Mucosa of rectum (tissue), 2 donors: ENCODE data around the gene TTYH2.

Source experiments
- H3K27ac ChIP-seq, 2 donors: one replicate each; pipeline ENCODE4 v1.7.0; 2013; ENCODE audit warnings: inconsistent platforms in 2 of 2, low read depth in 2 of 2, low read length in 2 of 2
- H3K27me3 ChIP-seq, 2 donors: one replicate each; pipeline ENCODE4 v1.7.0; 2013; ENCODE audit warnings: low read length in 2 of 2; ENCODE audit not compliant: control insufficient read depth in 2 of 2, insufficient read depth in 2 of 2
- H3K36me3 ChIP-seq, 2 donors: one replicate each; pipeline ENCODE4 v1.7.0; 2013; ENCODE audit warnings: low read length in 2 of 2; ENCODE audit not compliant: control insufficient read depth in 2 of 2, insufficient read depth in 2 of 2
- H3K4me1 ChIP-seq, 2 donors: one replicate each; pipeline ENCODE4 v1.7.0; 2013; ENCODE audit warnings: low read length in 2 of 2, mild to moderate bottlenecking in 1 of 2; ENCODE audit not compliant: control insufficient read depth in 2 of 2, insufficient read depth in 2 of 2
- H3K4me3 ChIP-seq, 2 donors: one replicate each; pipeline ENCODE4 v1.7.0; 2013; ENCODE audit warnings: low read length in 2 of 2
- H3K9ac ChIP-seq, 2 donors: one replicate each; pipeline ENCODE4 v1.7.0; 2013; ENCODE audit warnings: low read length in 2 of 2, low read depth in 1 of 2, mild to moderate bottlenecking in 1 of 2
- H3K9me3 ChIP-seq, 2 donors: one replicate each; pipeline ENCODE4 v1.7.0; 2013; ENCODE audit warnings: low read length in 2 of 2; ENCODE audit not compliant: control insufficient read depth in 2 of 2
- donor health status: healthy.
- donor health status: Normal muscosa, but diverticular disease.

The TTYH2 gene

GRCh38 chr17:74220946-74221818, 7.8 kb downstream of the TTYH2 start:
- Histone ChIP-seq H3K4me3 (no peak overlapping the region), H3K36me3 (no peaks in the 10 kb centered on the region), H3K27ac (no peak overlapping the region), H3K9me3 (no peaks in the 10 kb centered on the region), H3K9ac (no peak overlapping the region), H3K4me1 (no peaks in the 10 kb centered on the region), H3K27me3 (no peaks in the 10 kb centered on the region)

GRCh38 chr17:74222399-74222798, 9.0 kb downstream of the TTYH2 start:
- H3K9ac ChIP-seq: no peak overlapping the region
- H3K4me1 ChIP-seq: no peaks in the 10 kb centered on the region
- no peak overlapping the region for H3K27ac ChIP-seq
- no peak overlapping the region for H3K4me3 ChIP-seq
- no peaks in the 10 kb centered on the region for H3K36me3 ChIP-seq
- H3K27me3 ChIP-seq: no peaks in the 10 kb centered on the region
- H3K9me3 ChIP-seq: no peaks in the 10 kb centered on the region

DNA sequence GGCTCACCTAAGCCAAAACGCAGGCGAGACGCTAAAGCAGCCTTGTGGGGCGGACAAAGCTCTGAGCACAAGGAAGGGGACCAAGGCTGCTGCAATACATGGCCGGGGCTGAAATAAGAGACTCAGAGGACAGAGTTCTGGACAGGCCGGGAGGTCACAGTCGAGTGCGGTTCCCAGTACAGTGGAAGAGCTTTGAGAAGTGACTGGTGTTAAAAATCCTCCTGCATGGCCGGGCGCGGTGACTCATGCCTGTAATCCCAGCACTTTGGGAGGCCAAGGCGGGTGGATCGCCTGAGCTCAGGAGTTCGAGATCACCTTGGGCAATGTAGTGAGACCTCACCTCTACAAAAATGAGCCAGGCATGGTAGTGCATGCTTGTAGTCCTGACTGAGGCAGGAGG, 10.5 kb downstream of the TTYH2 start:
- H3K36me3 ChIP-seq: no peaks in the 10 kb centered on the region
- no peaks in the 10 kb centered on the region for H3K9me3 ChIP-seq
- no peak overlapping the region for H3K9ac ChIP-seq
- no peaks in the 10 kb centered on the region for H3K27me3 ChIP-seq
- H3K4me3 ChIP-seq: no peak overlapping the region
- H3K4me1 ChIP-seq: no peaks in the 10 kb centered on the region
- no peak overlapping the region for H3K27ac ChIP-seq

GRCh38 chr17:74224959-74225725, 11.8 kb downstream of the TTYH2 start:
- no peak overlapping the region for H3K4me3 ChIP-seq
- H3K9me3 ChIP-seq: no peaks in the 10 kb centered on the region
- no peak overlapping the region for H3K27ac ChIP-seq
- no peaks in the 10 kb centered on the region for H3K27me3 ChIP-seq
- H3K4me1 ChIP-seq: no peaks in the 10 kb centered on the region
- H3K36me3 ChIP-seq: no peaks in the 10 kb centered on the region
- no peak overlapping the region for H3K9ac ChIP-seq

DNA sequence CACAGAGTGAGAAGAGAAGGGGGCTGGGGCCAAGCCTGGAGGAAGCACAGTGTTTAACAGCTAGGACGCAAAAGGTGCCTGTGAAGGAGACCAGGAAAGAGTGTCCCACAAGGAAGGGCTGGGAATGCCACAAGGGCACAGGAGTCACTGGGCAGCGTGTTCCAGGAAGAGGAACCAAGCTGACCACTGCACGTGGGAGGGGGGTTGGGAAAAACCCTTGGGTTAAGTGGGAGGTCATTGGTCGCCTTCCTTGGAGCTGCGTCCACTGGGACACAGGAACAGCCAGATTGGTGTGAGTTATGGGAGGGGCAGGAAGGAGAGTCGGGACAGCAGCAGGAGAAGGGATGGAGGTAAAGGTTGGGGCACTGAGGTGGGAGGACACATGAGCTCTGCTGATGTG, 12.9 kb downstream of the TTYH2 start:
- no peak overlapping the region for H3K9ac ChIP-seq
- H3K4me1 ChIP-seq: no peaks in the 10 kb centered on the region
- no peak overlapping the region for H3K4me3 ChIP-seq
- H3K36me3 ChIP-seq: no peaks in the 10 kb centered on the region
- no peaks in the 10 kb centered on the region for H3K27me3 ChIP-seq
- no peak overlapping the region for H3K27ac ChIP-seq
- H3K9me3 ChIP-seq: no peaks in the 10 kb centered on the region

- no peaks in the 10 kb centered on the region for H3K36me3 ChIP-seq
- H3K9ac ChIP-seq: no peak overlapping the region
Observed at GRCh38 chr17:74227271-74228080, 14.1 kb downstream of the TTYH2 start.

DNA sequence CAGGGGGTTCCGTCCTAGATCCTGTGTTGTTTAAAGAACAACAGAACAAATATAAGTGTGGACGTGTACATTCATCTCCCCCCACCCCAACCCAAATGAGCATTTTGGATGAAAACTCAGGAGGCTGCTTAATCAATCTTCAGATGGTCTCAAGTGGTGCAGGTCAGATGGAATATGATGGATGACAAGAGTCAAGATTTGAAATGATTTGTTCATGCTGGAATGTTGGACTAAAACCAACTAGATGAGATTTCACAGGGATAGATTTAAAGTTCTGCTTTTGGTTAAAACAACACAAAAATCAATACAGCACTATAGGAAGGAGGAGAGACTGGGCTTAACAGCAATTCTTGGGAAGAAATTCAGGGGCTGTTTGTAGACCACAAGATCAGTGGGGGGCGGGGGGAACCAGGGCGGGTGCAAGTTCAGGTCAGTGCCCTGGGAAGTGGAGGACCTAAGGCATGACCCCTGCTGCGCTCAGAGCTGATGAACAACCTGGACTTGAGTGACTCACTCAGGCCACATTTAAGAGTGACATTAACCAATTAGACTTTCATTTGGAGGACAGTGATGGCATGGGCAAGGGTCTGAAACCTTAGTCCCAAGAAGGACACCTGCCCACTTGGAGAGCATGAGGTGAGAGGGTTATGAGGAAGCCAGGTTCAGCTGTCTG, 15.1 kb downstream of the TTYH2 start:
- Histone ChIP-seq H3K27ac (no peak overlapping the region), H3K27me3 (no peaks in the 10 kb centered on the region), H3K4me3 (no peak overlapping the region), H3K9ac (no peak overlapping the region), H3K36me3 (no peaks in the 10 kb centered on the region), H3K4me1 (no peaks in the 10 kb centered on the region), H3K9me3 (no peaks in the 10 kb centered on the region)

More at GRCh38 chr17:74227271-74228080, 14.1 kb downstream of the TTYH2 start:
- H3K9me3 ChIP-seq: no peaks in the 10 kb centered on the region
- no peak overlapping the region for H3K27ac ChIP-seq
- no peaks in the 10 kb centered on the region for H3K4me1 ChIP-seq
- H3K27me3 ChIP-seq: no peaks in the 10 kb centered on the region
- no peak overlapping the region for H3K4me3 ChIP-seq

GRCh38 chr17:74230896-74231295, 17.5 kb downstream of the TTYH2 start:
- no peaks in the 10 kb centered on the region for H3K4me1 ChIP-seq
- no peak overlapping the region for H3K27ac ChIP-seq
- no peak overlapping the region for H3K4me3 ChIP-seq
- no peaks in the 10 kb centered on the region for H3K9me3 ChIP-seq
- no peak overlapping the region for H3K9ac ChIP-seq
- H3K27me3 ChIP-seq: no peaks in the 10 kb centered on the region
- no peaks in the 10 kb centered on the region for H3K36me3 ChIP-seq

- Histone ChIP-seq H3K27me3 (no peaks in the 10 kb centered on the region), H3K9me3 (no peaks in the 10 kb centered on the region), H3K4me1 (no peaks in the 10 kb centered on the region), H3K36me3 (no peaks in the 10 kb centered on the region), H3K9ac (no peak overlapping the region), H3K27ac (no peak overlapping the region), H3K4me3 (no peak overlapping the region)
Observed at GRCh38 chr17:74231928-74232907, 18.8 kb downstream of the TTYH2 start.
